ENCODE results near the gene PARD3.
"Not testable (repeated sequence)": the region's sequence is repeated elsewhere in the genome, so short reads cannot be mapped to it uniquely, and the experiment has no call there.

Gene PARD3

GRCh38 chr10:34795334-34795733 lies 19.8 kb downstream of the PARD3 start:
- no peak for DNase-seq

- DNase-seq, result no peak
These were observed 20.3 kb downstream of the PARD3 start for GRCh38 chr10:34794835-34795234.

- DNase-seq, result not testable (repeated sequence)
These were observed 21.5 kb downstream of the PARD3 start for GRCh38 chr10:34793581-34793980.

GRCh38 chr10:34792881-34793280 lies 22.2 kb downstream of the PARD3 start:
- no peak for DNase-seq

- no peak for DNase-seq
These were observed 23.1 kb downstream of the PARD3 start for GRCh38 chr10:34791947-34792346.

GRCh38 chr10:34791228-34791627 lies 23.9 kb downstream of the PARD3 start:
- DNase-seq, result no peak

GRCh38 chr10:34789966-34790506 lies 25.1 kb downstream of the PARD3 start:
- no peak for DNase-seq

- no peak for DNase-seq
These were observed 28.6 kb downstream of the PARD3 start for GRCh38 chr10:34786464-34786863.

- DNase-seq, result no peak
These were observed 33.4 kb downstream of the PARD3 start for GRCh38 chr10:34781711-34782110.

- no peak for DNase-seq
These were observed 34.2 kb downstream of the PARD3 start for GRCh38 chr10:34780818-34781380.

- no peak for DNase-seq
These were observed 36.9 kb downstream of the PARD3 start for GRCh38 chr10:34778237-34778636.

- no peak for DNase-seq
These were observed 38.9 kb downstream of the PARD3 start for GRCh38 chr10:34776090-34776690.

- no peak for DNase-seq
These were observed 40.0 kb downstream of the PARD3 start for GRCh38 chr10:34775044-34775637.

- no peak for DNase-seq
These were observed 41.2 kb downstream of the PARD3 start for GRCh38 chr10:34773636-34774630.

- DNase-seq, result no peak
These were observed 43.6 kb downstream of the PARD3 start for GRCh38 chr10:34771525-34771924.

GRCh38 chr10:34771106-34771505 lies 44.0 kb downstream of the PARD3 start:
- DNase-seq, result no peak

GRCh38 chr10:34769899-34770298 lies 45.2 kb downstream of the PARD3 start:
- DNase-seq, result no peak

- no peak for DNase-seq
These were observed 46.1 kb downstream of the PARD3 start for GRCh38 chr10:34768972-34769330.

GRCh38 chr10:34768261-34768971 lies 46.7 kb downstream of the PARD3 start:
- DNase-seq, result no peak

- no peak for DNase-seq
These were observed 48.1 kb downstream of the PARD3 start for GRCh38 chr10:34766811-34767494.

- DNase-seq, result no peak
These were observed 48.9 kb downstream of the PARD3 start for GRCh38 chr10:34766266-34766600.

- DNase-seq, result no peak
These were observed 50.6 kb downstream of the PARD3 start for GRCh38 chr10:34764472-34764946.

All from CD4-positive, alpha-beta T cell treated with Interferon gamma for 1 hour (primary cell).